PC-9 (cell line): ENCODE results near the gene IL3. TPM values are rescaled to one million over a fixed set of nuclear protein-coding genes. Genes with fewer than 3 reads are reported as not detected.

Experiments used
- BruUV-seq: library from RNA; stranded (reverse); fragments of 400-500 nt; replicated peaks from 2 replicates; lab custom pipeline; 2021; lab: Mats Ljungman, UMichigan
- CTCF ChIA-PET: fragments of 300-600 bp; sonication (Branson Sonifier 250); formaldehyde crosslinking; loops from one replicate; lab custom pipeline; 2022; ENCODE audit warnings: antibody characterized with exemption; lab: Charles Lee
- POLR2A ChIA-PET: fragments of 300-600 bp; sonication (Branson Sonifier 250); formaldehyde crosslinking; loops from one replicate; lab custom pipeline; 2022; ENCODE audit warnings: antibody characterized with exemption; ENCODE audit not compliant: unreplicated experiment; lab: Charles Lee
- DNase-seq, 2 experiments: peaks; one replicate each; pipeline versions ENCODE4 v3.0.0 to v3.0.0-alpha.2; 2015 to 2022; ENCODE audit warnings: mixed read lengths in 1 of 2
- H2AFZ ChIP-seq: fragments of 200-600 bp; sonication (generic); 2 replicates; pipeline ENCODE4 v1.8.1; 2017; ENCODE audit warnings: antibody characterized with exemption
- H3F3A ChIP-seq: fragments of 200-600 bp; sonication (generic); 2 replicates; pipeline ENCODE4 v1.8.1; 2017; ENCODE audit warnings: antibody characterized with exemption, mild to moderate bottlenecking, low read depth; ENCODE audit not compliant: insufficient read depth
- H3K27ac ChIP-seq: fragments of 200-600 bp; sonication (generic); 2 replicates; pipeline ENCODE4 v1.6.1; 2016; ENCODE audit warnings: mixed run types
- H3K27me3 ChIP-seq: fragments of 200-600 bp; sonication (generic); 2 replicates; pipeline ENCODE4 v1.6.1; 2016; ENCODE audit warnings: low read depth, mixed run types; ENCODE audit not compliant: insufficient read depth
- H3K36me3 ChIP-seq: fragments of 200-600 bp; sonication (generic); 2 replicates; pipeline ENCODE4 v1.6.1; 2016; ENCODE audit warnings: low read depth, mixed run types
- H3K4me1 ChIP-seq: fragments of 200-600 bp; sonication (generic); replicated peaks from 2 replicates; pipeline ENCODE4 v1.6.1; 2016; ENCODE audit warnings: mixed run types; ENCODE audit not compliant: insufficient read depth
- H3K4me2 ChIP-seq: fragments of 200-600 bp; sonication (generic); 2 replicates; pipeline ENCODE4 v1.6.1; 2017; ENCODE audit warnings: mixed run types
- H3K4me3 ChIP-seq: fragments of 200-600 bp; sonication (generic); 2 replicates; pipeline ENCODE4 v1.6.1; 2016; ENCODE audit warnings: mixed run types
- H3K79me2 ChIP-seq: fragments of 200-600 bp; sonication (generic); 2 replicates; pipeline ENCODE4 v1.6.1; 2017; ENCODE audit warnings: low read depth, mixed run types
- H3K9me2 ChIP-seq: fragments of 200-600 bp; sonication (generic); 2 replicates; pipeline ENCODE4 v1.8.1; 2017; ENCODE audit warnings: mild to moderate bottlenecking; ENCODE audit not compliant: insufficient read depth
- H3K9me3 ChIP-seq: fragments of 200-600 bp; sonication (generic); 2 replicates; pipeline ENCODE4 v1.8.1; 2016; ENCODE audit warnings: low read depth; ENCODE audit not compliant: insufficient read depth
- H4K20me1 ChIP-seq: fragments of 200-600 bp; sonication (generic); 2 replicates; pipeline ENCODE4 v1.8.1; 2017; ENCODE audit not compliant: insufficient read depth
- EZH2 ChIP-seq: fragments of 200-600 bp; sonication (generic); IDR thresholded peaks from 2 replicates; pipeline ENCODE4 v1.8.0; 2017; ENCODE audit warnings: antibody characterized with exemption, low read depth
- intact Hi-C: fragments of 100-400 bp; cut with micrococcal nuclease; formaldehyde crosslinking; loops from one replicate; pipeline ENCODE4 v1.10.0; 2022; ENCODE audit not compliant: unreplicated experiment
- total RNA-seq: library from RNA; stranded (reverse); gene quantifications from 2 replicates; pipeline ENCODE4 v1.2.3, GENCODE V29; 2021
- TF ChIP-seq, protein P1 (sequence below): fragments of 200-600 bp; sonication (generic); conservative IDR thresholded peaks from 2 replicates; pipeline ENCODE4 v1.6.1; 2017; ENCODE audit warnings: mixed run types, antibody characterized with exemption, mild to moderate bottlenecking, moderate library complexity

IL3 gene
- total RNA-seq, 1 experiment from 2014 or later = not detected

DNA sequence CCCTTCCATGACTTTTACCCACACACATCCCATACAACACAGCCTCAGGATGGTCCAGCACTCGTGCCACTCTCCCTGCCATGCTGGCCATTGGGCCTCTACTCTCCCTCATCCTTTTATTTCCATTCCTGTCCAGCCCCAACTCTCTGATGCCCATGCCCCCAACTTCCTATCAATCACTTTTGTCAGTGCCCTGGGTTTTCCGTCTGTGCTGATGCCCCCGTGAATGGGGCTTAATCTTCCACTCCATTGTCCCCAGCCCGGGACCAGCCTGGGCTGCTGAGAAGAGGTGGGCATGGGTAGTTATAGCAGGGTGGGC lies 36.4 kb upstream of the IL3 start:
- Histone ChIP-seq H2AFZ (no peak overlapping the region), H3F3A (no peaks in the 10 kb centered on the region), H3K79me2 (no peaks in the 10 kb centered on the region), H3K36me3 (no peaks in the 10 kb centered on the region), H3K9me3 (no peaks in the 10 kb centered on the region), H4K20me1 (no peaks in the 10 kb centered on the region), H3K27me3 (peaks cover 5% of the 10 kb centered on the region; the same call in 1 of the 2 replicates), H3K27ac (no peak overlapping the region), H3K4me1 (no peaks in the 10 kb centered on the region), H3K4me2 (no peak overlapping the region), H3K4me3 (no peak overlapping the region), H3K9me2 (no peaks in the 10 kb centered on the region)
- DNase-seq = no peak
- TF ChIP-seq, protein P1, sequence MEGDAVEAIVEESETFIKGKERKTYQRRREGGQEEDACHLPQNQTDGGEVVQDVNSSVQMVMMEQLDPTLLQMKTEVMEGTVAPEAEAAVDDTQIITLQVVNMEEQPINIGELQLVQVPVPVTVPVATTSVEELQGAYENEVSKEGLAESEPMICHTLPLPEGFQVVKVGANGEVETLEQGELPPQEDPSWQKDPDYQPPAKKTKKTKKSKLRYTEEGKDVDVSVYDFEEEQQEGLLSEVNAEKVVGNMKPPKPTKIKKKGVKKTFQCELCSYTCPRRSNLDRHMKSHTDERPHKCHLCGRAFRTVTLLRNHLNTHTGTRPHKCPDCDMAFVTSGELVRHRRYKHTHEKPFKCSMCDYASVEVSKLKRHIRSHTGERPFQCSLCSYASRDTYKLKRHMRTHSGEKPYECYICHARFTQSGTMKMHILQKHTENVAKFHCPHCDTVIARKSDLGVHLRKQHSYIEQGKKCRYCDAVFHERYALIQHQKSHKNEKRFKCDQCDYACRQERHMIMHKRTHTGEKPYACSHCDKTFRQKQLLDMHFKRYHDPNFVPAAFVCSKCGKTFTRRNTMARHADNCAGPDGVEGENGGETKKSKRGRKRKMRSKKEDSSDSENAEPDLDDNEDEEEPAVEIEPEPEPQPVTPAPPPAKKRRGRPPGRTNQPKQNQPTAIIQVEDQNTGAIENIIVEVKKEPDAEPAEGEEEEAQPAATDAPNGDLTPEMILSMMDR = no peak
- TF ChIP-seq EZH2 = no peak
- BruUV-seq = no TSS peak
- POLR2A ChIA-PET = no interaction called here
- CTCF ChIA-PET = no interaction called here
- intact Hi-C loops = no loop called here

DNA sequence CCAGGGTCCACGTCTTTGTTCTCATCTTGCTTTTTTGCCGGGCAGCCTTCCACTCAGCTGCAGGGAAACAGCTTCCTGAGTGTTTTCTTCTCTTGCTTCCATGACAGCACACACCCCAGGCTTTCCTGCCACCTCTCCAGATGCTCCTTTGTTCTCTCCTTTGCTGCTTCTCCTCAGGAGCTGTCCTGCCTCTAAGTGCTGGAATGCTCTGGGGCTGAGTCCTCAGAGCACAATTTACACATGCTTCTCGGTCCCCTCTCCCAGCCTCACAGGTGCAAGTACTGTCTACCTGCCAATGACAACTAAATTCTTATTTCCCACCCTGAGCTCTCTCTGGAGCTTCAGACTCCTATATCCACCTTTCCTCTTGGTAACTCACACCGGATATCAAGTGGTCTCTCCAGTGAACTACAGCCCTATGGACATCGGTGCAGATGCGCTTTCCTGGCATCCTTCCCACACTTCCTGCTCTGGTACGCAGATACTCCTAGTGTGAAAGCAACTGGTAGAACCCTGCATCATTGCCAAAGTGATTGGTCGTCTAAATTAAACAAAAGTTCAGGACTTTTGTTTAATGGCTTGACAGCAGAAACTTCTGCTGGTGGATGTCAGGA lies 35.6 kb upstream of the IL3 start:
- H3K4me1 ChIP-seq = no peaks in the 10 kb centered on the region
- no peaks in the 10 kb centered on the region for H3K79me2 ChIP-seq
- CTCF ChIA-PET = no interaction called here
- no peaks in the 10 kb centered on the region for H4K20me1 ChIP-seq
- no peak overlapping the region for H3K4me2 ChIP-seq
- POLR2A ChIA-PET = no interaction called here
- H3K4me3 ChIP-seq = no peak overlapping the region
- intact Hi-C loops = no loop called here
- no peak for TF ChIP-seq EZH2
- TF ChIP-seq, protein P1 = no peak
- H3K36me3 ChIP-seq = no peaks in the 10 kb centered on the region
- no peak overlapping the region for H2AFZ ChIP-seq
- no peaks in the 10 kb centered on the region for H3K9me3 ChIP-seq
- DNase-seq = no peak
- peaks cover 7% of the 10 kb centered on the region; the same call in 1 of the 2 replicates for H3K27me3 ChIP-seq
- BruUV-seq = no TSS peak
- no peak overlapping the region for H3K27ac ChIP-seq
- H3F3A ChIP-seq = no peaks in the 10 kb centered on the region
- H3K9me2 ChIP-seq = no peaks in the 10 kb centered on the region

DNA sequence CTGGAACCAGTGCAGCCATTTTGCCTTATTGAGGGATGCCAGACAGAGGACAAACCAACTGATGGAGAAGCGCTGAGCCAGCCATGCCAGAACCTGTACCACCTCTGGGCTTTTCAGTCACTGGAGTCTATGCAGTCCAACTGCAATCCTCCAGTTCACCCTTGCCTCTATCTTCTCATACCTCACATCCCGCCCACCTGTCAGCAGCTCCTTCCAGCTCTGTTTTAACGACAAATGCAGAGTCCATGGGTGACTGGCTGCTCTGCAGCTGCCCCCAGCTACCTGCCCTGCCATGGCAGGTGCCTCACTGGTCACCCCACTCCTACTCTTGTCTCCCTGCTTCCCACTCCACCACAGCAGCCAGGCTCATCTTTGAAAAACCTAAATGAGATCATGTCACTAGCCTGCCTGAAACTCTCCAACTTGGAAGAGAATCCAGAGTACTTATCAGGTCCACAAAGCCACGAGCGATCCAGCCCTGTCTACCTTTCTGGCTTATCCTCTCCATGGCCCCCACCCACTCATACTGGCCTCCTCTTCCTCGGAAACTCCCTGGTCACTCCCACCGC lies 35.0 kb upstream of the IL3 start:
- Histone ChIP-seq H3K4me3 (no peak overlapping the region), H4K20me1 (no peaks in the 10 kb centered on the region), H3K27ac (no peak overlapping the region), H2AFZ (no peak overlapping the region), H3K4me1 (no peaks in the 10 kb centered on the region), H3K9me3 (no peaks in the 10 kb centered on the region), H3K27me3 (peaks cover 11% of the 10 kb centered on the region; the same call in 1 of the 2 replicates), H3K36me3 (no peaks in the 10 kb centered on the region), H3K9me2 (no peaks in the 10 kb centered on the region), H3K79me2 (no peaks in the 10 kb centered on the region), H3F3A (no peaks in the 10 kb centered on the region), H3K4me2 (no peak overlapping the region)
- TF ChIP-seq, protein P1 = no peak
- no peak for TF ChIP-seq EZH2
- intact Hi-C loops = no loop called here
- BruUV-seq = no TSS peak
- CTCF ChIA-PET = no interaction called here
- POLR2A ChIA-PET = no interaction called here
- DNase-seq = no peak
